CD8-positive, alpha-beta memory T cell (primary cell): ENCODE results near the gene KIF6. TPM values are rescaled to one million over a fixed set of nuclear protein-coding genes. Genes with fewer than 3 reads are reported as not detected.

Experiments
- CTCF ChIA-PET: fragments of 350-600 bp; sonication (Branson Sonifier 250); formaldehyde crosslinking; loops from one replicate; lab custom pipeline; 2021; ENCODE audit warnings: antibody characterized with exemption; lab: Charles Lee
- POLR2A ChIA-PET: fragments of 350-600 bp; sonication (Branson Sonifier 250); formaldehyde crosslinking; loops from one replicate; lab custom pipeline; 2021; ENCODE audit warnings: antibody characterized with exemption; lab: Charles Lee
- DNase-seq, 5 donors: peaks; one replicate each; pipeline versions ENCODE4 v3.0.0 to v3.0.0-alpha.2; 2020 to 2022; ENCODE audit warnings: mixed read lengths in 1 of 5
- H3K27ac ChIP-seq: one replicate; pipeline ENCODE4 v1.7.0; 2013; ENCODE audit warnings: low read depth, mild to moderate bottlenecking, low read length, moderate library complexity
- H3K27me3 ChIP-seq: 2 replicates; pipeline ENCODE4 v1.7.0; 2013; ENCODE audit warnings: low read length, mild to moderate bottlenecking; ENCODE audit not compliant: insufficient read depth, poor library complexity, severe bottlenecking
- H3K36me3 ChIP-seq: 2 replicates; pipeline ENCODE4 v1.7.0; 2013; ENCODE audit warnings: mild to moderate bottlenecking, low read length, moderate library complexity; ENCODE audit not compliant: insufficient read depth
- H3K4me1 ChIP-seq: 2 replicates; pipeline ENCODE4 v1.7.0; 2013; ENCODE audit warnings: mild to moderate bottlenecking, low read length, moderate library complexity; ENCODE audit not compliant: insufficient read depth
- H3K4me3 ChIP-seq: 2 replicates; pipeline ENCODE4 v1.7.0; 2013; ENCODE audit warnings: mild to moderate bottlenecking, low read length
- H3K9me3 ChIP-seq: 2 replicates; pipeline ENCODE4 v1.7.0; 2013; ENCODE audit warnings: mild to moderate bottlenecking, low read length
- H3K27ac Mint-ChIP-seq, 8 donors: one replicate each; pipeline ENCODE4 v1.8.0; 2020 to 2021; ENCODE audit warnings: mixed read lengths in 8 of 8, mild to moderate bottlenecking in 6 of 8, inconsistent platforms in 3 of 8, moderate library complexity in 3 of 8
- H3K27me3 Mint-ChIP-seq, 2 donors: one replicate each; pipeline ENCODE4 v1.8.0; 2020 to 2021; ENCODE audit warnings: mixed read lengths in 2 of 2, mild to moderate bottlenecking in 1 of 2, moderate library complexity in 1 of 2
- H3K36me3 Mint-ChIP-seq, 3 donors: one replicate each; pipeline ENCODE4 v1.8.0; 2020 to 2021; ENCODE audit warnings: mixed read lengths in 3 of 3, inconsistent platforms in 1 of 3, mild to moderate bottlenecking in 1 of 3
- H3K4me1 Mint-ChIP-seq, 3 donors: one replicate each; pipeline ENCODE4 v1.8.0; 2020 to 2021; ENCODE audit warnings: mixed read lengths in 3 of 3, inconsistent platforms in 1 of 3, mild to moderate bottlenecking in 1 of 3
- H3K4me3 Mint-ChIP-seq, 7 donors: one replicate each; pipeline ENCODE4 v1.8.0; 2020 to 2021; ENCODE audit warnings: mixed read lengths in 7 of 7, mild to moderate bottlenecking in 6 of 7, moderate library complexity in 4 of 7, inconsistent platforms in 2 of 7
- H3K9me3 Mint-ChIP-seq, 5 donors: one replicate each; pipeline ENCODE4 v1.8.0; 2020 to 2022; ENCODE audit warnings: mixed read lengths in 5 of 5, mild to moderate bottlenecking in 3 of 5, moderate library complexity in 2 of 5, inconsistent platforms in 1 of 5
- polyA plus RNA-seq: library from polyadenylated mRNA; unstranded; fragments of 300-500 nt; fragmentation: Illumina TruSeq; gene quantifications from one replicate; pipeline ENCODE4 v1.2.3, GENCODE V29; 2021
- total RNA-seq, 2 experiments: library from RNA; stranded (reverse); gene quantifications; one replicate each; pipeline ENCODE4 v1.2.3, GENCODE V29; 2021

The KIF6 gene
- total and polyA plus RNA-seq, 3 experiments from 2014 or later, result 0.22 TPM; not detected in 1

DNA sequence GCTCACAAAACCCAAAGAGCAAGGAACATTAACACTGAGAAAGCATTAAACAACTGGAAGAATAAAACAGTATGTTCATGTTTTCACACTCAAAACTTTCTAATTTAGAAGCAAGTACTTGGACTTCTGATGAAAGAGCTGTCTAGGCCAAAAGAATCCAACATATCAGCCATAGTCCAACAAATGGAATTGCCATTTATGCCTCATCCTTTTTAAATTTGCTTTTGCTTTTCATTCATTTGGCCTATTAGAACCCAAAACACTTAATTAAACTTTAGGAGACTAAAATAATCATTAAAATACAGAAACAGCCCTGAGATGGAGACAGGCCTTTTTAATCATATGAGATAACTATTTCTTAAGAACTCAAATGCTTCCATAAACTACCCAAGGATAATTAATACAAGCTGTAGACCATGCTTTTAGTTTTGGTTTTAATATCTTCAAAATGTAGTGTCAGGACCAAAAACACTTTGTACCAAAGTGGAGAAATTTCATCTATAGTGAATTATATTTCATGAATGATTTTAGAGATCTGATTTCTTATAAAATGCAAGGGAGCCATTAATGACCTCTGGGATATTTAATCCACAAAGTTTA, 166.5 kb downstream of the KIF6 start:
- H3K36me3 Mint-ChIP-seq, result no peaks in the 10 kb centered on the region
- CTCF ChIA-PET, result no interaction called here
- no peak overlapping the region for H3K27ac ChIP-seq
- H3K27ac Mint-ChIP-seq, result no peak overlapping the region
- no peaks in the 10 kb centered on the region for H3K4me1 ChIP-seq
- H3K4me3 ChIP-seq, result no peak overlapping the region
- no peak for DNase-seq
- H3K9me3 Mint-ChIP-seq, result no peaks in the 10 kb centered on the region
- POLR2A ChIA-PET, result no interaction called here
- H3K4me3 Mint-ChIP-seq, result no peak overlapping the region
- H3K9me3 ChIP-seq, result no peaks in the 10 kb centered on the region
- H3K27me3 Mint-ChIP-seq, result peaks cover 5 to 15% of the 10 kb centered on the region in 2 donors
- no peaks in the 10 kb centered on the region for H3K27me3 ChIP-seq
- no peaks in the 10 kb centered on the region for H3K4me1 Mint-ChIP-seq
- H3K36me3 ChIP-seq, result no peaks in the 10 kb centered on the region

DNA sequence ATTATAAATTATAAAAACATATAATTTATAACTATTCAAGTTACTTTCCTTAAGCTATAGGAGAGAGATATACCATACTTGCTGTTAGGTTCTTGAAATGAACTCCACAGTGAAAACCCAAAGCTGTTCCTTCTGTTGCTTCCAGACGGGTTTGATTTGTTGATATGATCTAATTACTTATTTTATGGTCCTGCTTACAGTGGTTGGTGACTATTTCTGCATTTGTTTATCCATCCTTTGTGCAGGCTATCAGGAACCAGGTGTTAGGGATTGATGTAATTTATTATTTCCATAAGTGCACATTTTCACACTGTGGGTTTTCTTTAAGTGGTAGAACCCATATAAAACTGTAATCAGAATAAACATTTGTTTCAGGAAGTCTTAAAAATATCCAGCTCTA, 167.1 kb downstream of the KIF6 start:
- no peak for DNase-seq
- no peaks in the 10 kb centered on the region for H3K4me1 ChIP-seq
- no peak overlapping the region for H3K27ac ChIP-seq
- H3K9me3 ChIP-seq, result no peaks in the 10 kb centered on the region
- no peaks in the 10 kb centered on the region for H3K9me3 Mint-ChIP-seq
- H3K27me3 ChIP-seq, result no peaks in the 10 kb centered on the region
- peaks cover 5 to 16% of the 10 kb centered on the region in 2 donors for H3K27me3 Mint-ChIP-seq
- no peak overlapping the region for H3K4me3 Mint-ChIP-seq
- no peak overlapping the region for H3K4me3 ChIP-seq
- H3K4me1 Mint-ChIP-seq, result no peaks in the 10 kb centered on the region
- ChIA-PET CTCF (no interaction called here), POLR2A (no interaction called here)
- no peaks in the 10 kb centered on the region for H3K36me3 Mint-ChIP-seq
- H3K27ac Mint-ChIP-seq, result no peak overlapping the region
- no peaks in the 10 kb centered on the region for H3K36me3 ChIP-seq

DNA sequence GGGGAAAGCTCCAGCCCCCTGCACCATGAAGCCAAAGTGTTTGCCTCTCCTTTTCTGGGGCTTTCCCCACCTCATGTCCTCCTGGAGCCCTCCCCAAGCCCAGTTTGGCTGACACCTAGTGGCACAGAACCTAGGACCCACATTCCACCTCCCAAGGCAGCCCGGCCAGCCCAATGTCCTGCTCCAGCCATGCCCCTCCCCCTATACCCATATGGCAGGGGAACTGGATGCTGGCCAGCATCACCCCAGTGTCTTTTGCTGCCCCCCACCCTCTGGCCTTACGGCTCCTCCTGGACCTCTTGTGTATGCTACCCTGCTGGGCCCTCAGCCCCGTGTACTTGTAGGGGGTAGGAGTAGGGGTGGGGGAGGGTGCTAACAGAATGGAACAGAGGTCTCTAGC, 170.1 kb downstream of the KIF6 start:
- Histone ChIP-seq H3K27me3 (no peaks in the 10 kb centered on the region), H3K36me3 (no peaks in the 10 kb centered on the region), H3K4me1 (no peaks in the 10 kb centered on the region), H3K9me3 (no peaks in the 10 kb centered on the region), H3K27ac (no peak overlapping the region), H3K4me3 (no peak overlapping the region)
- ChIA-PET CTCF (no interaction called here), POLR2A (no interaction called here)
- Mint-ChIP-seq H3K4me1 (no peaks in the 10 kb centered on the region), H3K4me3 (no peak overlapping the region), H3K9me3 (no peaks in the 10 kb centered on the region), H3K36me3 (no peaks in the 10 kb centered on the region), H3K27me3 (peaks cover 8 to 16% of the 10 kb centered on the region in 2 donors), H3K27ac (no peak overlapping the region)
- DNase-seq, result no peak

DNA sequence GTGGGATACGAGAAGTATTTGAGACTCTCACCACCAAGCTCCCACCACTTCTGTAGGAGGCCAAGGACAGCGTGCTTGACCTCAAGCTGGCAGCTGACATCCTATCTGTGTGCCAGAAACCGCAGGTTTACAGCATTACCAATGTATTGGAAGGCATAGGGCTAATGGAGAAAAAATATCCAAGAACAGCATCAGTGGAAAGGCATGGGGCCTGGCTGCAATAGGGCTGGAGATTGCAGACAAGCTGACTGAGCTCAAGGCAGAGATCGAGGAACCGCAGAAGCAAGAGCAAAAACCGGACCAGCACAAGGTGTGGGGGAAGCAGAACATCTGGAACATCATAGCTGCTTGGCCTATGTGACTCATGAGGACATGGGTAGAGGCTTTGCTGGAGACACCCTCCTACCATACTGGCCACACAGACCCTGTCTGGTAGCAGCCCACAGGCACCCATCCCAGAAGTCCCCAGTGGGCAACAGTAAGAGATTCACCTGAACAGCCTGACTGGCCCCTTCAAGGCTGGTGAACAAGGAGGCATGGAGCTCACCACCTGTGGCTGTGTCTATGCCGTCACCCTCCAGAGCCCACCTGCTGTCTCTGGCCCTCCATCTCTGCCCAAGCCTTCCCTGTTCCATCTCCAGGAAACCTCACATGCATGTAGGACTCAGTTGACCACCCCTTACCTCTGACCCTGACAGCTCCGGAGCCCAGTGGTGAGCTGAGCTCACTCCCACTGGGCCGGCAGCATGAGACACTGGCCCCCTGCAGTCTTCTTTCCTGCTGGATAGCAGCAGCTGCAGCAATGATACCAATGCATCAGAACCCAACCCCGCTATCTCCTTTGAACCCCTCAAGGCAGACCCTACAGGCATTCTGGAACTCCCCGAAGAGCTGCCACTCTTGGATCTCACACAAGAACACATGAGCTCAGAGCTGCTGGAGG, 171.1 kb downstream of the KIF6 start:
- Histone ChIP-seq H3K4me3 (no peak overlapping the region), H3K27ac (no peak overlapping the region), H3K27me3 (no peaks in the 10 kb centered on the region), H3K36me3 (no peaks in the 10 kb centered on the region), H3K9me3 (no peaks in the 10 kb centered on the region), H3K4me1 (no peaks in the 10 kb centered on the region)
- H3K27ac Mint-ChIP-seq, result no peak overlapping the region
- H3K36me3 Mint-ChIP-seq, result no peaks in the 10 kb centered on the region
- no peak overlapping the region for H3K4me3 Mint-ChIP-seq
- H3K4me1 Mint-ChIP-seq, result no peaks in the 10 kb centered on the region
- H3K9me3 Mint-ChIP-seq, result no peaks in the 10 kb centered on the region
- POLR2A ChIA-PET, result no interaction called here
- H3K27me3 Mint-ChIP-seq, result peaks cover 10 to 23% of the 10 kb centered on the region in 2 donors
- CTCF ChIA-PET, result no interaction called here
- DNase-seq, result no peak

DNA sequence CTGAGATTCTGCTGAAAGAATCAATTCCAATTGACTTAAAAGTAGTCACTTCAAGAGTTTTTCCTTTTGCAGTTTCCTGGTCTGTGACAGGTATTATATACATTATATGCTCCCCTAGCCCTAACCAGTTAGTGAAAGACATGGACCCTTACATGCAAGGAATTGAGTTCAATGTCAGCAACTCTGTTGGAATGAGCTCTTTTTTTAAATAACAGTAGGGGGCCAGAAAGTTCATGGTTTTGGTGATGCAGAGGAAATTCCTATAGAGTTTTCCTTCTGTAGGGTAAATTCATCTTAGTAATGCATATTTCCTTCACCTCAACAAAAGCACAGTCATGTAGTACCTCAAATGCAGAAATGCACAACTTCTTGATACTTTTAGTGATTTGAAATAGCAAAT, 172.2 kb downstream of the KIF6 start:
- H3K36me3 ChIP-seq, result no peaks in the 10 kb centered on the region
- POLR2A ChIA-PET, result no interaction called here
- CTCF ChIA-PET, result no interaction called here

DNA sequence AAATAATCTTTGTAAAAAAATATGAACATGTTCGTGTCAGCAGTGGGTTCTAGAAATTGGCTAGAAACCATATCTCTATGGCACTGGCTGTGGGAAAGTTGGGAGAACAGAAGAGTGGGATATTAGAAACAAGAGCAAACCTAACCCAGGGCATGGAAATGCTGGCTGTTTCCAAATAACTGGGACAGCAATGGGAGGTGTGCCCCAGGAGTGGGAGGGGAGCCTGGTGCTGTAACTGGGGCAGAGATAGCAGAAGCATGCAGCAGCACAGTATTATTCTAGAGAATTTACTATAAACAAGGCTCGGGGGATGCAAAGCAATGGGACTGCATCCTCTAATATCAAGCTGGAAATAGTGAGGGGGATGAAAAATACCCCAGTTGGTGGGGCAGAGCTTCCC, 175.0 kb downstream of the KIF6 start:
- ChIA-PET POLR2A (no interaction called here), CTCF (no interaction called here)
- H3K4me1 ChIP-seq, result no peaks in the 10 kb centered on the region
- H3K27ac ChIP-seq, result no peak overlapping the region
- no peaks in the 10 kb centered on the region for H3K9me3 Mint-ChIP-seq
- no peaks in the 10 kb centered on the region for H3K27me3 ChIP-seq
- no peaks in the 10 kb centered on the region for H3K9me3 ChIP-seq
- peaks cover 7 to 35% of the 10 kb centered on the region in 2 donors for H3K27me3 Mint-ChIP-seq
- no peaks in the 10 kb centered on the region for H3K36me3 Mint-ChIP-seq
- H3K27ac Mint-ChIP-seq, result no peak overlapping the region
- no peaks in the 10 kb centered on the region for H3K36me3 ChIP-seq
- no peak overlapping the region for H3K4me3 ChIP-seq
- H3K4me1 Mint-ChIP-seq, result no peaks in the 10 kb centered on the region
- DNase-seq, result no peak
- H3K4me3 Mint-ChIP-seq, result no peak overlapping the region

More for the DNA sequence above, 172.2 kb downstream of the KIF6 start:
- Mint-ChIP-seq H3K36me3 (no peaks in the 10 kb centered on the region), H3K4me1 (no peaks in the 10 kb centered on the region), H3K9me3 (no peaks in the 10 kb centered on the region), H3K27ac (no peak overlapping the region), H3K4me3 (no peak overlapping the region), H3K27me3 (peaks cover 10 to 30% of the 10 kb centered on the region in 2 donors)
- no peaks in the 10 kb centered on the region for H3K4me1 ChIP-seq
- H3K4me3 ChIP-seq, result no peak overlapping the region
- no peaks in the 10 kb centered on the region for H3K27me3 ChIP-seq
- H3K27ac ChIP-seq, result no peak overlapping the region
- no peak for DNase-seq
- H3K9me3 ChIP-seq, result no peaks in the 10 kb centered on the region

DNA sequence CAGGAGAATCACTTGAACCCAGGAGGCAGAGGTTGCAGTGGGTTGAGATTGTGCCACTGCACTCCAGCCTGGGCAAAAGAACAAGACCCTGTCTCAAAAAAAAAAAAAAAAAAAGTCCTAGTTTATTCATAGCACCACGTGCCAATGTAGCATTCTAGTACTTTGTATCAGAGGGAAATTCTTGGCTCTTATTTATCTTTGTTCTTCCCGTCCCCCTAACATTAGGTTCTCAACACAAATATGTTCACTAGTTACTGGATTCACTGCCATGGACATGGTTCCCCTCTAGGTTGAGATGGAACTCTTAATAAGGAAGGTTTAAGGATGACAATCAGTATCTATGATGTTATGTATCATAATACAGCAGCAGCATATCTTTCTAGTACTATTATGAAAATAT, 178.5 kb downstream of the KIF6 start:
- no peak overlapping the region for H3K4me3 Mint-ChIP-seq
- DNase-seq, result no peak
- POLR2A ChIA-PET, result no interaction called here
- Histone ChIP-seq H3K27me3 (no peaks in the 10 kb centered on the region), H3K36me3 (no peaks in the 10 kb centered on the region), H3K4me3 (no peak overlapping the region), H3K4me1 (no peaks in the 10 kb centered on the region), H3K27ac (no peak overlapping the region), H3K9me3 (no peaks in the 10 kb centered on the region)
- no peaks in the 10 kb centered on the region for H3K9me3 Mint-ChIP-seq
- H3K27ac Mint-ChIP-seq, result no peak overlapping the region
- H3K27me3 Mint-ChIP-seq, result peaks cover 5 to 25% of the 10 kb centered on the region in 2 donors
- H3K4me1 Mint-ChIP-seq, result no peaks in the 10 kb centered on the region
- no peaks in the 10 kb centered on the region for H3K36me3 Mint-ChIP-seq
- CTCF ChIA-PET, result no interaction called here

DNA sequence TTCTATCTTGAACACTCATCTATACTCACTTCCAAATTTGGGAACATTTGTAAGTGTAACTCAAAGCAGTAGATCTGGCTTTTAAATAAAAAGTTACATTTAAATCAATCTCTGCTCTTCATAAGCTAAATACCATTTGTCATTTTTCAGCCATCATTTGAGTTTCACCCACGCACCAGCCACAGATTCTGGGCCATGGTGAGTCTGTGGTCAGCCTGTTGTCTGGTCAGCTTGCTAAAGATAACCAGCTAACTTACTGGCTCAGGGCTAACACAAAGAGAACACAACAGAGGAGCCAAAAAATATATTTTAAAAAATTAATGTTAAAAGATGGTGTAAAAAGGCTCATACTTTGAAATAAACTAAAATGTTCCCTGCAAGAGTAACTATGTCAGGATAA, 181.3 kb downstream of the KIF6 start:
- DNase-seq, result no peak
- CTCF ChIA-PET, result no interaction called here
- POLR2A ChIA-PET, result no interaction called here

More for the DNA sequence above, 181.3 kb downstream of the KIF6 start:
- no peak overlapping the region for H3K27ac ChIP-seq
- Mint-ChIP-seq H3K4me1 (no peaks in the 10 kb centered on the region), H3K36me3 (no peaks in the 10 kb centered on the region), H3K9me3 (no peaks in the 10 kb centered on the region), H3K4me3 (no peak overlapping the region), H3K27me3 (peaks cover 0 to 17% of the 10 kb centered on the region in 2 donors), H3K27ac (no peak overlapping the region)
- H3K4me1 ChIP-seq, result no peaks in the 10 kb centered on the region
- no peaks in the 10 kb centered on the region for H3K36me3 ChIP-seq
- H3K9me3 ChIP-seq, result no peaks in the 10 kb centered on the region
- H3K27me3 ChIP-seq, result no peaks in the 10 kb centered on the region
- no peak overlapping the region for H3K4me3 ChIP-seq
